ENCODE measurements around the gene HNMT.

Gene HNMT

GRCh38 chr2:137997733-137998132 is 33.5 kb downstream of the HNMT start:
- no peak for DNase-seq
- in situ Hi-C loops (cut with HindIII; ENCODE audit: low pct_ligation_motif_present, low pct_unique_long_range_greater_than_20kb, low sequenced_read_pairs), result no loop called here

GRCh38 chr2:137998503-137998902 is 34.2 kb downstream of the HNMT start:
- DNase-seq, result no peak
- in situ Hi-C loops (cut with HindIII; ENCODE audit: low pct_ligation_motif_present, low pct_unique_long_range_greater_than_20kb, low sequenced_read_pairs), result no loop called here

DNA sequence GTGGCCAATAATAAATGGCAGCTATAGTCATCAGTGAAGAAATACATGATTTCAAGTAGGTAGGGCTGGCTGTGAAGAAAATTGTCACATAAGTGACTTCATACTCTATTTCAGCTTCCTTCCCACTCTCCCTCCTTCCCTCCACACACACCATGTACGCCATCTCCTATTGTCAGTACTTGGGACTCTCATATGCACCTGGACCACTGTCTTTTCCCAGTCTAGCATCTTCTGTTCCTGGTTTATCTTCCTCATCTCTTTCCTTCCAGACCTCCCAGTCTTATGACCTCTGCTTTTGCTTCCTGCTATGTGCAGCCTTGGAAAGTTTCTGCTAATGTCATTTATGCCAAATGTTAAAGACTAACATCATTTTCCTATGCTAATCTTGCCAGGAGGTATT is 35.0 kb downstream of the HNMT start:
- DNase-seq, result no peak
- in situ Hi-C loops (cut with HindIII; ENCODE audit: low pct_ligation_motif_present, low pct_unique_long_range_greater_than_20kb, low sequenced_read_pairs), result no loop called here

DNA sequence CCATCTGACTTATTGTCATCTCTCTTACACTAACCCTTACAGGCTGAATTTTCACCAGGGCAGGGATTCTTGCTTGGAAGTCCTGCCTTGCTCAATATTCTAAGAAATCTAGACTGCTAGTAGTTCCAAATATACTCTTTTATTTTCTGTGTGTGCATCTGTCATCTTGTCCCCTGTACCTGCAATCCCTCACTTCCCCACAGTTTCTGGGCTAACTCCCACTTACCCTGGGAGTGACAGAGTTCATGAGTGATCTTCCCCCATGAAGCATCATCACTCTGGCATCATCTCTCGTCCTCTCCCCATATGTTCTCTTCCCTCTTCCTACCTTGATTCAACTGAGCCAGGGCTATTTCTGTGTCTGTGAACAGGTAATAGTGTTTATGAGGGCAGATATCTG is 35.7 kb downstream of the HNMT start:
- in situ Hi-C loops (cut with HindIII; ENCODE audit: low pct_ligation_motif_present, low pct_unique_long_range_greater_than_20kb, low sequenced_read_pairs), result no loop called here
- no peak for DNase-seq

- in situ Hi-C loops (cut with HindIII; ENCODE audit: low pct_ligation_motif_present, low pct_unique_long_range_greater_than_20kb, low sequenced_read_pairs), result no loop called here
Observed at GRCh38 chr2:138000796-138001195, 36.5 kb downstream of the HNMT start.

GRCh38 chr2:138003411-138003810 is 39.1 kb downstream of the HNMT start:
- in situ Hi-C loops (cut with HindIII; ENCODE audit: low pct_ligation_motif_present, low pct_unique_long_range_greater_than_20kb, low sequenced_read_pairs), result no loop called here
- no peak for DNase-seq

More at GRCh38 chr2:138000796-138001195, 36.5 kb downstream of the HNMT start:
- no peak for DNase-seq

GRCh38 chr2:138007431-138007830 is 43.2 kb downstream of the HNMT start:
- in situ Hi-C loops (cut with HindIII; ENCODE audit: low pct_ligation_motif_present, low pct_unique_long_range_greater_than_20kb, low sequenced_read_pairs), result no loop called here
- DNase-seq, result no peak

DNA sequence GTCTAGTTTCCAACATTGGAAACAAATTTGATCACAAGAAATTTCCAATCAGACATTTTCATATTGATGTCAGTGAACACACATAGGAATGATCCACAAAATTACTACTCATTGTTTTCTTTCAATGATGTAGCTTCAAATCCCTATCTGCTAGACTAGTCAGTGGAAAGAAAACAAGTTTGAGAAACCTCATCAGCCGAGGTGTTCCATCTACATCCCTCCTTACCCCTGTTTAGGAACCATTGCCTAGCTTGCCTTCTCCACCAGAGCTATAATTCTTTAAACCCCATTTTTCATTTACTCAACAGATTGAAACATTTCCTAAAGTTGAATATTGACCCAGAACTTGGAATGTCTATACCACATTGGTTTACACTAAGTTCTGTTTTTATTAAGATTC is 45.3 kb downstream of the HNMT start:
- in situ Hi-C loops (cut with HindIII; ENCODE audit: low pct_ligation_motif_present, low pct_unique_long_range_greater_than_20kb, low sequenced_read_pairs), result no loop called here
- DNase-seq, result no peak

DNA sequence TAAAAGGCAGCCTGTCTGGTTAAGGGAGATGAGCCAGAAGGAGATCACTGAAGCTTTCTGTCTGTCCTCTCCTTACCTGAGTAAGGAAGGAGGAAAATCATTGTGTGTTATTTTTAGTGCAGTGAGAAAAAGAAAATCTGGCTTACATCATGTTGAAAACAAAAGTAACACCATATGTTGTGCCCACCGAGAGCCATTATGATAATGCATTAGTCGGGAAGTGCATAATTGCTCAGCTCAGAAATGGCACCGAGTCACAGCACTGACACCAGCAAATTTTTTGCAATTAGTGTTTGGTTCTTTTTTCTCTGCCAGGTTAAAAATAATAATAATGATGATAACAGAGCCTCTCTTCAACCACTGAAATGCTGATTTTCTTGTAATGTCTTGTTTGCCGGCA is 46.6 kb downstream of the HNMT start:
- in situ Hi-C loops (cut with HindIII; ENCODE audit: low pct_ligation_motif_present, low pct_unique_long_range_greater_than_20kb, low sequenced_read_pairs), result no loop called here
- no peak for DNase-seq

DNA sequence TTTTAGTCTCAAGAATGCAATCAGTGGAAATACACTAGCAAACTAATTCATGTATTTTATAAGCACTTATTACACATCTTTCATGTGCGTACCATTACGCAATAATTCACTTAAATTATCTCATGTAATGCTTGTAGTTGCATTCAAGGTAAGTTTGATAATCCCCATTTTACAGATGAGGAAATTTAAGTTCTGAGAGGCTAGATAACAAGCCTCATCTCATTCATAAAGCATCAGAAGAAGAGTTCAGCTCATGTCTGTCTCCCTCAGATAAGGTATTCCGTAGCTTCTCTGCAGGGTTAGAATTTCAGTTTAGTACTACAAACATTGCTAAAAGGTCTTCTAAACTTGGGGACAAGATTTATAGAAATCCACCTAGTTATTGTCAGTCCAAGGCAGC is 47.8 kb downstream of the HNMT start:
- in situ Hi-C loops (cut with HindIII; ENCODE audit: low pct_ligation_motif_present, low pct_unique_long_range_greater_than_20kb, low sequenced_read_pairs), result no loop called here
- DNase-seq, result no peak

- no peak for DNase-seq
- in situ Hi-C loops (cut with HindIII; ENCODE audit: low pct_ligation_motif_present, low pct_unique_long_range_greater_than_20kb, low sequenced_read_pairs), result no loop called here
Observed at GRCh38 chr2:138012968-138013367, 48.7 kb downstream of the HNMT start.

DNA sequence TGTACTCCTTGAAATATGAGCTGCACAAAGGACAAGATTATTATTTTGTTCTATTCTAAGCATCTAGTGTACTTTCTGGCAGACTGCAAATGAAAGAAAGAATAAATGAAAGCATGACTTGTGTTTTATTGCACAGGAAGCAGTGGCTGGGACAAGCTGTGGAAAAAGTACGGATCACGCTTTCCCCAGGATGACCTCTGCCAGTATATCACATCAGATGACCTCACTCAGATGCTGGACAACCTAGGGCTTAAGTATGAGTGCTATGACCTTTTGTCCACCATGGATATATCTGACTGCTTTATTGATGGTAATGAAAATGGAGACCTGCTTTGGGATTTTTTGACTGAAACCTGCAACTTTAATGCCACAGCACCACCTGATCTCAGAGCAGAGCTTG is 49.4 kb downstream of the HNMT start:
- no peak for DNase-seq
- in situ Hi-C loops (cut with HindIII; ENCODE audit: low pct_ligation_motif_present, low pct_unique_long_range_greater_than_20kb, low sequenced_read_pairs), result no loop called here

DNA sequence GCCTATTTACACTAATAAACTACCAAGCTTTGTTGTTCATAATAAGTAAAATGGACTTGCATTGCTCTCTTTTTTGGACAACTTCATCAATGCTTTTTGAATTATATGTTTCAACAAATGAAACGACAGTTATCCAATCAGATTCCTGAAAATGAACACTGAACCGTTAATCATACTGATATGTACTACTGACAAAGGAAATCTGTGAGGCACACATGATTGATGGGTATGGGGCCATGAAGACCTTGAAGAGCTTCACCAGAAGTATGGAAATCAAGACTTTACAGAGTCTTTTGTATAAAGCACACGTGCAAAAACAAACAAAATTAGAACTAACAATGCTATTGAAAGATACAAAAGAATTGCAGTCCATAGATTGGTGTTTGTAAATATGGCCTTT is 51.2 kb downstream of the HNMT start:
- DNase-seq, result no peak
- in situ Hi-C loops (cut with HindIII; ENCODE audit: low pct_ligation_motif_present, low pct_unique_long_range_greater_than_20kb, low sequenced_read_pairs), result no loop called here

GRCh38 chr2:138016351-138017087 is 52.2 kb downstream of the HNMT start:
- in situ Hi-C loops (cut with HindIII; ENCODE audit: low pct_ligation_motif_present, low pct_unique_long_range_greater_than_20kb, low sequenced_read_pairs), result no loop called here
- no peak for DNase-seq

DNA sequence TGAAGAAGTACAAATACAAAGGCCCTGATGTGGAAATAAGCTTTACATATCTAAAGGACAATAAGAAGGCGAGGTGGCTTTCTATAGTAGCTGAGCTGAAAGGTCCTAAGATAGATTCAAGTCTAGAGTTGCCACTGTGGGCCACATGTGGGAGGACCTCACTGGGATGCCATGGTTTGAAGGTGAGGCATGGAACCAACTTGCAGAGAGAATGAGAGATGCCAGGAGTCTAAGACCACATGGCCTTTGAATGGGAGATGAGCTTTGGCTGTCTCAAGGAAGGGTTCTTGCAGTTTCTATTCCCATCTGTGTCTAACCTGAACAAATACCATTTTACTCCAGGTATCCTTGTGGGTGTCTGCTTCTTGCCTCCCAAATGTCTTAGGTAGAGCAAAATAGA is 53.6 kb downstream of the HNMT start:
- in situ Hi-C loops (cut with HindIII; ENCODE audit: low pct_ligation_motif_present, low pct_unique_long_range_greater_than_20kb, low sequenced_read_pairs), result no loop called here
- DNase-seq, result no peak

DNA sequence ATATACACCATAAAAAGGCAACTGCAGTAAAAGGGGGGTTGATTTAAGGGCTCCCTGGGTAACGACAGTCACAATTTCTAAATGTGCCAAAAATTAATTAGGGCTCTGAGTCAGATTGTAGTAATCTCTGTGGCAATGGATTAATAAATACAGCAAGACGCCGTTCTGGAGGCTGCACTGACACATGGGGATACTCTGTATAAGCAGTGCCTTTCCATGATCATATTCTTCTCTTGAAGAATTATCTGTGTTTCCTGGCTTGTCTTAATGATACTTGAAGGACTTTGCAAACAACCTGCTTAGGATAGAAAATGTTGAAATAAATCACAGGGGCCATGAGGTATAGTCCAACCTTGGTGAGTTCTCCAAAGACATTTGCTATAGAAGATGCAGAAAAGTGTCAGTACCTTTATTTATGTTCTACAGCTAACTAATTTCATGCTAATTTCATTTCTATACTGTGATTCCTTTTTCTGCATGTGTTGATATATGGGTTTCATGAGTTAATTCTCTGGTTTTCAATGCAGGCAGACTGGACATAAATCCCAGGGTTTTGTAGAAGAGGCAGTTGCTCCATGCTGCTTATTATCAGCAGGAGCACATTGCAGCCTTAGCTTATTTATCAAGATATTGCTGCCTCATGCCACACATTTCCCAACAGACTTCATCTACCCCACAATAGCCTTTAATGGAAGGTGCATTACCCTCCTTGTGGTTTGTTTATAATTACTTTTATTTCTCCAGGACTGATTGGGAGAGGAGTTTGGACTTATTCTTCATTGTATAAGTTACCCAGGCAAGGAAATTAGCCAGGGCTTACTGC is 54.8 kb downstream of the HNMT start:
- no peak for DNase-seq
- in situ Hi-C loops (cut with HindIII; ENCODE audit: low pct_ligation_motif_present, low pct_unique_long_range_greater_than_20kb, low sequenced_read_pairs), result no loop called here

DNA sequence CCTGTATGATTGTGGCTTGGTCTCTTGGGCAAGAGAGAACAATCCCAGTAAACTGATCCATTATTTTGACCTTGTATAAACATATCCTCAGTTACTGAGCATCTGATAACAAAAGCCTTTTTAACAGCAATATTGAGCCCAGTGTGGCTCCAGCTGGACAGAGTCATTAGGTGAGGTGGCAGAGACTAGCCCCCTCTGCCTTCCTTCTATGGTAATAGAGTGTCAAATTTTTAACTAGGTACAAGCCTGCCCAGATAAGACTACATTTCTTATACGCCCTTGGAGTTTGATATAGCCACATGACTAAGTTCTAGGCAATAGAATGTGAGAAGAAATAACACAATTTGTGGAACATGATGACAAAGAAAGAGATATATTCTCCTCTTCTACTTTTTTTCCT is 56.2 kb downstream of the HNMT start:
- in situ Hi-C loops (cut with HindIII; ENCODE audit: low pct_ligation_motif_present, low pct_unique_long_range_greater_than_20kb, low sequenced_read_pairs), result no loop called here
- no peak for DNase-seq

- in situ Hi-C loops (cut with HindIII; ENCODE audit: low pct_ligation_motif_present, low pct_unique_long_range_greater_than_20kb, low sequenced_read_pairs), result no loop called here
Observed at GRCh38 chr2:138021154-138021553, 56.9 kb downstream of the HNMT start.

DNA sequence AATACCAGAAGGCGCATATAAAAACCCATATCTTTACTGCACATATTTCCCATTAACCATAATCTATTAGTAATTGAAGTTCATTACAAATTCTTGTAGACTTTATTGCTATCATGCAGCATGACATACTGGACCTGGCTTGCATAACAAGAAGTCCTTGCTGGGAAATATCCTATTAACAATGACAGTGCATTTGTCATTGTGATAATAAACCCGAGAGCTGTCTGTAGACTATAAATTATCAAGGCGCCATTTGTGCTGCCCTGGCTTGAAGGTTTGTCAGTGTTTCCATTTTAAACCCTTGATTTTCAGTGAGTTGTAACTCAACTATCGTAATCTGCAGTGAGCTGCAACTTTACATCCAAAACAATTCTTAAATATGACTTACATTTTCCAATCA is 59.0 kb downstream of the HNMT start:
- no peak for DNase-seq
- in situ Hi-C loops (cut with HindIII; ENCODE audit: low pct_ligation_motif_present, low pct_unique_long_range_greater_than_20kb, low sequenced_read_pairs), result no loop called here

More at GRCh38 chr2:138021154-138021553, 56.9 kb downstream of the HNMT start:
- DNase-seq, result no peak

DNA sequence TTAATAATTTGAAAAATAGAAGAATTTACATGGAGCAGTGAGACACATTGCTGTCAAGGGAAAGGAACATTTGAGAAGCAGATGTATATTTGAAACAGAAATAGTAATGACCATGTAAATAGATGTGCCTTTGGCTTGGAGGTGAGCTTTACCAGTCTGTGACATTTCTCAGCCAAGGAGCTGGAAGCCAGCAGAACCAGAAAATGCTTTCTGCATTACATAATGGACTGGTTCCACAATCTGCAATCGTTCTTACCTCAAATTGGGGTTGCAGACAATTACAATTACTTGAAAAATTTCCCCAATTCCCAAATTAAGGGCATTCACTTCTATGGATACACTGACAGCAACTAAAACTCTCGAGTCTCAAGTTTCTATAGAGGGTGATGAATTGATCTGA is 59.7 kb downstream of the HNMT start:
- in situ Hi-C loops (cut with HindIII; ENCODE audit: low pct_ligation_motif_present, low pct_unique_long_range_greater_than_20kb, low sequenced_read_pairs), result no loop called here
- DNase-seq, result no peak
